PFSK-1 (cell line): ENCODE data around the gene MGP.

Source experiments
- POLR2AphosphoS5 ChIP-seq: IDR thresholded peaks from 2 replicates; pipeline ENCODE4 v1.6.1; 2012; ENCODE audit warnings: low read depth, mild to moderate bottlenecking, control low read depth, low read length, moderate library complexity
- TAF1 ChIP-seq: IDR thresholded peaks from 2 replicates; pipeline ENCODE4 v1.6.1; 2012; ENCODE audit warnings: low read length, control low read depth, borderline replicate concordance; ENCODE audit not compliant: insufficient read depth
- TF ChIP-seq, protein P1 (sequence below), 2 experiments: IDR thresholded peaks; 2 replicates each; pipeline versions ENCODE4 v1.6.1 to v1.8.0; 2011 to 2012; ENCODE audit warnings: low read depth in 2 of 2, low read length in 2 of 2, control low read depth in 1 of 2, inconsistent platforms in 1 of 2, mild to moderate bottlenecking in 1 of 2, moderate library complexity in 1 of 2; ENCODE audit not compliant: insufficient read depth in 1 of 2

DNA sequence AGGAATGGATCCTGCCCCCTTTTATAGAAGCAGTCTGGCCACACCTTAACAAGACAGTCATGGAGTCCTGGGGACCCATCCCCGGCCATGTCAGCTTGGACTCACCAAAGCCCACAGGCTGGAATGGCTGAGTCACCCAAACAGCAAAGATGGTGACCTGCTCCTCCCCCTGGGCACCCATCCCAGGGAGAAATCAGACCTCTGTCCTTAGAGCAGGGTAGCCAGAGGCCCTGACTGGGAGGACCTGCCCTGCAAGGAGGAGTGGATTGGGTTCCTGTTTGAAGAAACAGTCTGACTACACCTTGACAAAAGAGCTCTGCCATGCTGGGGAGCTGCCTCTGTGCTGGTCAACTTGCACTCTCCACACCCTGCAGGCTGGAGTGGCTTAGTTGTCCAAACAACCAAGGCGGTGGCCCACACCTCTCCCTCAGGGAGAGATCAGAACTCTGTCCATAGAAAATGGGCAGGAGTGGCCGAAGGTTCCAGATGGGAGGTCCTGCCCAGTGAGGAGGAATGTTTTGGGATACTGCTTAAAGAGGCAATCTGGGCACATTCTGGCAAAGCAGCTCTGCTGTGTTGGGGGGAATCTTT lies 16.6 kb downstream of the MGP start:
- no peak for TF ChIP-seq TAF1
- TF ChIP-seq POLR2AphosphoS5: no peak
- TF ChIP-seq, protein P1, sequence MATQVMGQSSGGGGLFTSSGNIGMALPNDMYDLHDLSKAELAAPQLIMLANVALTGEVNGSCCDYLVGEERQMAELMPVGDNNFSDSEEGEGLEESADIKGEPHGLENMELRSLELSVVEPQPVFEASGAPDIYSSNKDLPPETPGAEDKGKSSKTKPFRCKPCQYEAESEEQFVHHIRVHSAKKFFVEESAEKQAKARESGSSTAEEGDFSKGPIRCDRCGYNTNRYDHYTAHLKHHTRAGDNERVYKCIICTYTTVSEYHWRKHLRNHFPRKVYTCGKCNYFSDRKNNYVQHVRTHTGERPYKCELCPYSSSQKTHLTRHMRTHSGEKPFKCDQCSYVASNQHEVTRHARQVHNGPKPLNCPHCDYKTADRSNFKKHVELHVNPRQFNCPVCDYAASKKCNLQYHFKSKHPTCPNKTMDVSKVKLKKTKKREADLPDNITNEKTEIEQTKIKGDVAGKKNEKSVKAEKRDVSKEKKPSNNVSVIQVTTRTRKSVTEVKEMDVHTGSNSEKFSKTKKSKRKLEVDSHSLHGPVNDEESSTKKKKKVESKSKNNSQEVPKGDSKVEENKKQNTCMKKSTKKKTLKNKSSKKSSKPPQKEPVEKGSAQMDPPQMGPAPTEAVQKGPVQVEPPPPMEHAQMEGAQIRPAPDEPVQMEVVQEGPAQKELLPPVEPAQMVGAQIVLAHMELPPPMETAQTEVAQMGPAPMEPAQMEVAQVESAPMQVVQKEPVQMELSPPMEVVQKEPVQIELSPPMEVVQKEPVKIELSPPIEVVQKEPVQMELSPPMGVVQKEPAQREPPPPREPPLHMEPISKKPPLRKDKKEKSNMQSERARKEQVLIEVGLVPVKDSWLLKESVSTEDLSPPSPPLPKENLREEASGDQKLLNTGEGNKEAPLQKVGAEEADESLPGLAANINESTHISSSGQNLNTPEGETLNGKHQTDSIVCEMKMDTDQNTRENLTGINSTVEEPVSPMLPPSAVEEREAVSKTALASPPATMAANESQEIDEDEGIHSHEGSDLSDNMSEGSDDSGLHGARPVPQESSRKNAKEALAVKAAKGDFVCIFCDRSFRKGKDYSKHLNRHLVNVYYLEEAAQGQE (IDR thresholded peaks at IDR 0.05; ENCODE audit: insufficient read depth in 1 of 2, low read depth in 2 of 2, low read length in 2 of 2): no peak
